SK-N-MC (cell line): Measurements from ENCODE around the gene NCKAP5L.
"Not testable (repeated sequence)": the region's sequence is repeated elsewhere in the genome, so short reads cannot be mapped to it uniquely, and the experiment has no call there.

ENCODE experiments used
- DNase-seq: peaks from one replicate; pipeline ENCODE4 v3.0.0-alpha.2; 2011; ENCODE audit warnings: low read depth, low spot score
- H3K27ac ChIP-seq: fragments of 200-600 bp; sonication (generic); 2 replicates; pipeline ENCODE4 v1.5.1; 2016; ENCODE audit warnings: mixed run types
- H3K36me3 ChIP-seq: fragments of 200-600 bp; sonication (generic); 2 replicates; pipeline ENCODE4 v1.6.1; 2017; ENCODE audit warnings: antibody characterized with exemption, low read length, mixed read lengths; ENCODE audit not compliant: insufficient read depth
- H3K4me3 ChIP-seq: fragments of 200-600 bp; sonication (generic); 2 replicates; pipeline ENCODE4 v1.5.1; 2016
- H3K9ac ChIP-seq: fragments of 200-600 bp; sonication (generic); 2 replicates; pipeline ENCODE4 v1.8.0; 2017; ENCODE audit warnings: mixed run types, mixed read lengths; ENCODE audit not compliant: insufficient read length
- H3K9me3 ChIP-seq: fragments of 200-600 bp; sonication (generic); 2 replicates; pipeline ENCODE4 v1.6.1; 2017; ENCODE audit warnings: low read depth, mild to moderate bottlenecking, antibody characterized with exemption, low read length, moderate library complexity, mixed read lengths
- EZH2 ChIP-seq: fragments of 200-600 bp; sonication (generic); IDR thresholded peaks from one replicate; pipeline ENCODE4 v1.6.1; 2017; ENCODE audit warnings: antibody characterized with exemption
- FOXP2 ChIP-seq: optimal IDR thresholded peaks from 2 replicates; pipeline ENCODE3; 2011; ENCODE audit warnings: mild to moderate bottlenecking, moderate library complexity; ENCODE audit not compliant: insufficient read depth; ENCODE audit errors: extremely low read length, control extremely low read depth
- POLR2AphosphoS5 ChIP-seq: IDR thresholded peaks from 2 replicates; pipeline ENCODE4 v1.6.1; 2012; ENCODE audit warnings: mild to moderate bottlenecking, low read depth, low read length, borderline replicate concordance

NCKAP5L gene

GRCh38 chr12:49867570-49868341, 39.5 kb upstream of the NCKAP5L start:
- H3K9ac ChIP-seq = no peak overlapping the region
- TF ChIP-seq POLR2AphosphoS5 (no peak), FOXP2 (no peak), EZH2 (no peak)
- no peak overlapping the region for H3K4me3 ChIP-seq
- no peak overlapping the region for H3K27ac ChIP-seq
- H3K36me3 ChIP-seq = no peaks in the 10 kb centered on the region
- H3K9me3 ChIP-seq = no peaks in the 10 kb centered on the region
- DNase-seq = no peak

GRCh38 chr12:49866859-49867569, 38.8 kb upstream of the NCKAP5L start:
- TF ChIP-seq EZH2 (no peak), POLR2AphosphoS5 (no peak), FOXP2 (no peak)
- Histone ChIP-seq H3K4me3 (no peak overlapping the region), H3K9ac (no peak overlapping the region), H3K36me3 (no peaks in the 10 kb centered on the region), H3K27ac (no peak overlapping the region), H3K9me3 (no peaks in the 10 kb centered on the region)
- no peak for DNase-seq

- no peaks in the 10 kb centered on the region for H3K9me3 ChIP-seq
- no peak overlapping the region for H3K4me3 ChIP-seq
- no peak overlapping the region for H3K27ac ChIP-seq
- H3K9ac ChIP-seq = no peak overlapping the region
- DNase-seq = no peak
- H3K36me3 ChIP-seq = no peaks in the 10 kb centered on the region
- TF ChIP-seq POLR2AphosphoS5 = no peak
- TF ChIP-seq FOXP2 = no peak
- no peak for TF ChIP-seq EZH2
These were observed 37.5 kb upstream of the NCKAP5L start for GRCh38 chr12:49865782-49866135.

- no peaks in the 10 kb centered on the region for H3K36me3 ChIP-seq
- H3K27ac ChIP-seq = no peak overlapping the region
- no peak overlapping the region for H3K4me3 ChIP-seq
- no peak for DNase-seq
- H3K9ac ChIP-seq = no peak overlapping the region
- no peaks in the 10 kb centered on the region for H3K9me3 ChIP-seq
- TF ChIP-seq EZH2 (no peak), POLR2AphosphoS5 (no peak), FOXP2 (no peak)
These were observed 37.0 kb upstream of the NCKAP5L start for GRCh38 chr12:49865109-49865781.

GRCh38 chr12:49864798-49865090, 36.5 kb upstream of the NCKAP5L start:
- DNase-seq = no peak
- Histone ChIP-seq H3K36me3 (no peaks in the 10 kb centered on the region), H3K27ac (no peak overlapping the region), H3K9ac (no peak overlapping the region), H3K9me3 (no peaks in the 10 kb centered on the region), H3K4me3 (no peak overlapping the region)
- TF ChIP-seq POLR2AphosphoS5 (no peak), FOXP2 (no peak), EZH2 (no peak)

GRCh38 chr12:49863946-49864797, 36.0 kb upstream of the NCKAP5L start:
- no peak for DNase-seq
- Histone ChIP-seq H3K9me3 (no peaks in the 10 kb centered on the region), H3K36me3 (no peaks in the 10 kb centered on the region), H3K9ac (no peak overlapping the region), H3K4me3 (no peak overlapping the region), H3K27ac (no peak overlapping the region)
- TF ChIP-seq POLR2AphosphoS5 = no peak
- no peak for TF ChIP-seq EZH2
- TF ChIP-seq FOXP2 = no peak

- H3K9me3 ChIP-seq, H3K36me3 ChIP-seq, H3K27ac ChIP-seq, DNase-seq, H3K9ac ChIP-seq, H3K4me3 ChIP-seq: not testable (repeated sequence)
These were observed 32.7 kb upstream of the NCKAP5L start for GRCh38 chr12:49860921-49861320.

GRCh38 chr12:49855890-49856289, 27.7 kb upstream of the NCKAP5L start:
- DNase-seq, H3K4me3 ChIP-seq, H3K36me3 ChIP-seq, H3K9me3 ChIP-seq, H3K9ac ChIP-seq, H3K27ac ChIP-seq: not testable (repeated sequence)
